GM12801 (cell line): ENCODE measurements around the gene TNS1.

Experiments
- CTCF ChIP-seq: IDR thresholded peaks from one replicate; pipeline ENCODE4 v1.5.1; 2011; ENCODE audit warnings: control low read depth; ENCODE audit not compliant: insufficient read length; ENCODE audit errors: extremely low read depth

The TNS1 gene

DNA sequence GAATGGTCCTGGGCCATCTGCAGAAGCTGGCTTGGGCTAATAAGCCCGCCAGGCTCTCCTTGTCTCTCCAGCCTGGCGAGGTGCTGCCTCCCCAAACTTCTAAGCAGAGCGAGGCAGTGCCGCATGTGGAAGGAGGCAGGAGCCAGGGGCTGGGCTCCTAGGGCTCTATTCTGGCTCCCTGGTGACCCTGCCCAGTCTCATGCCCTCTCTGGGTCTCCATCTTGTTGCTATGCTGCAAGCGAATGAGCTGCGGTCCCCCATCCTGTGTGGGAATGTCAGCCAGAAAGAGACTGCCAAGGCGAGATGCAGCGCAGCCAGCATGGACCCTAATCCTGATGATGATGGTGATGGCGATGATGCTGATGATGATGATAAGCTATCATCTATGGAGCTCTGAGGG, 48.7 kb downstream of the TNS1 start:
- TF ChIP-seq CTCF, result no peak

DNA sequence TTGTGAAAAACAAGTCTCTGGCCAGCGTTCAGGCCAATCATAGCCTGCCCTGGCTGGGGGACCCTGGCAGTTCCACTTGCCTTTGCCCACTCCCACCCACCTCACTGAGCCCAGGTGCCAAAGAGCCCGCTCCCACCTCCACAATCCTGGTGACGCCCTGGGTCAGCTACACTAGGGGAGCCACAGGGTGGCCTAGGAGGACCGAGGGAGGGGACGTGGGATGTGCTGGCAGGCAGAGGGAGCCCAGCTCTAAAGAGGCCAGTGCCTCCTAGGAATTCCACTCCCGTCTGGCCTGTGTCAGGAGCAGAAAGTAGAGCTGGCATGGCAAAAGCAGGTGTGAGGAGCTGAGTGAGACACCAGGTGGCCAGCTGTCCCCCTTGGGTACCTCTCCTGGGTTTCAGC, 49.3 kb downstream of the TNS1 start:
- no peak for TF ChIP-seq CTCF

GRCh38 chr2:217953011-217953481, 49.7 kb downstream of the TNS1 start:
- no peak for TF ChIP-seq CTCF

DNA sequence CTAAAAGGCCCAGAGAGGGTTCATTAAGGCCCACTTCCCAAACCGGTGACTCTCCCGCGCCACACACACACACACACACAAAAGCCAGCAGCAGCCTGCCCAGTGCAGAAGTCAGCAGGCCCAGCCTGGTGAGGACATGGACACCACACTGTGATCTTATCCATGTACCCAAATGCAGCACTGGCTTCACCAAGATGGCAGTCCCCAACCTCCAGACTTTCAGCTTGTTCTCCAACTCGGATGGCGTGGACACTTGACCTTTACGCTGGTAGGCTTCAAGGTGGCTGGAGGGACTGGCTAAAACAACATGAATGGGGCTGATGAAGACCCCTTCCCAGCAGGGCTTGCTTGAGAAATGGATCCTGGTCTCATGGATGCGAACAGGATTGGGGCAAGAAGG, 50.4 kb downstream of the TNS1 start:
- no peak for TF ChIP-seq CTCF

DNA sequence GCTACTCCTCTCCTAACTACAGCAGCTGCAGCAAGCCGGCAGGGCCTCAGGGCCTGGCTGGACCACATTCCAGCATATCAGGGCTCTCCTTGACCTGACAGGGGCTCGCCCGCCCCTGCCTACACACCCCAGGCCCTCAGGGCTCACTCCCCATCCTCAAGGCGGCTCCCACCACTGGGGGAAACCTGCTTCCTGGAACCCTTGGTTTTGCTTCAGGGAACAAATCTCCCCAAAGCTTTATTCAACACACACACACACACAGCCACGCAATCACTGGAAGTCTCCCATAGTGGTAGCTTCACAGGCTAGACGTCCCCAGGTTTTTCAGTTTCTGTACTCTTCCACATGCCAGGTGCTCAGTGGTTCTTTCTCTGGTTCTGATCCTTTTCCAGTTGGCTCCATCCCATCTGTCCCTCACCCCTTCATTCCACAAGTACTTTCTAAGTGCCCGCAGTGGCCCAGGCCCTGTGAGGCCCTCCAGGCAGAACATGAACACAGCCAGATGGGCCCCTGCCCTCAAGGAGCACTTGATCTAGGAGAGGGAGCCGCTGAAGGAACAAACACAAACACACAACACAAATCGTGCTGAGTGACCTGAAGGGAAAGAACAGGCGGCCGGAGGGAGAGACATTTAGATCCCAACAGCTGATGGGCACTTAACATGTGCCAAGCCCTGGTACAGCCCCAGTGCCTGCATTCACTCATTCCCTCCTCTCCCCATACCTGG, 51.1 kb downstream of the TNS1 start:
- no peak for TF ChIP-seq CTCF

GRCh38 chr2:217951091-217951490, 51.7 kb downstream of the TNS1 start:
- TF ChIP-seq CTCF, result no peak

DNA sequence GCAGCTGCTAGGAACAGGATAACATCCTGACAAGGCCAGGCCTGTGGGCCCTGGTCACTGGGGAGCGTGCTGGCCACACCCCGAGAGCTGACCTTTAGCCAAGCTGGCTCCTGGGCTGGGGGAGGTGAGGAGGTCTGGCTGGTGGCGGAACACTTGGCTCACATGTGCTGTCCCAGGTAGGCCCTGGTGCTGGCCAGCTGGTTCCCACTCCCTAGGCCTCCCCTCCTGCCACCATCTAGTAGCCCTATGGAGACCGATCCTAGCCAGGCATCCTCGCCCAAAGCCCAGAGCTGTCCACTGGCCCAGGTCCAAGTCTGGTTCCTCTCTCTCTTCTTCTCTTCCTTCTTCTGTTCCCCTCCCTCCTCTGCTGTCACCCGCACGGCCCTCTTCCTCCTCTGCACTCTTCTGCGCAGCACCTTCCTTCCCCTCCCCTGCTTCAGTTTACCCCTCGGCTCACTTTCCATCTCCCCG, 52.4 kb downstream of the TNS1 start:
- TF ChIP-seq CTCF, result no peak
